Esophagus squamous epithelium (tissue), 4 donors: ENCODE data around the gene RCOR2.
"Not testable (repeated sequence)": the region's sequence is repeated elsewhere in the genome, so short reads cannot be mapped to it uniquely, and the experiment has no call there.

Experiments used
- CTCF ChIP-seq, 6 experiments: fragments of 450-650 bp in 4 of 6; fragments of 200-600 bp in 2 of 6; sonication (generic) in 2 of 6; IDR thresholded peaks; one replicate each; pipeline ENCODE4 v1.5.1; 2016 to 2019; ENCODE audit warnings: antibody characterized with exemption in 6 of 6, mild to moderate bottlenecking in 4 of 6, moderate library complexity in 4 of 6
- POLR2A ChIP-seq, 4 donors: fragments of 450-650 bp; IDR thresholded peaks; one replicate each; pipeline ENCODE4 v1.6.1; 2017; ENCODE audit warnings: antibody characterized with exemption in 4 of 4, mild to moderate bottlenecking in 4 of 4, moderate library complexity in 3 of 4

- TF ChIP-seq CTCF, POLR2A (IDR thresholded peaks at IDR 0.05): not testable (repeated sequence)
These were observed 53.3 kb downstream of the RCOR2 start for GRCh38 chr11:63863620-63864019.
